Gastroesophageal sphincter (tissue), 3 donors: Measurements from ENCODE around the gene TSPAN19.

Experiments used
- EP300 ChIP-seq: sonication (generic); formaldehyde crosslinking; IDR thresholded peaks from one replicate; pipeline ENCODE4 v1.6.1; 2017; ENCODE audit warnings: antibody characterized with exemption, mild to moderate bottlenecking
- POLR2A ChIP-seq, 2 donors: fragments of 450-650 bp; IDR thresholded peaks; one replicate each; pipeline ENCODE4 v1.6.1; 2017; ENCODE audit warnings: antibody characterized with exemption in 2 of 2, mild to moderate bottlenecking in 2 of 2, moderate library complexity in 1 of 2
- POLR2AphosphoS5 ChIP-seq: sonication (generic); formaldehyde crosslinking; IDR thresholded peaks from one replicate; pipeline ENCODE4 v1.6.1; 2017; ENCODE audit warnings: antibody characterized with exemption
- TF ChIP-seq, protein P1 (sequence below), 4 experiments: fragments of 200-600 bp in 2 of 4; fragments of 450-650 bp in 2 of 4; sonication (generic) in 1 of 4; IDR thresholded peaks; one replicate each; pipeline ENCODE4 v1.5.1; 2017 to 2019; ENCODE audit warnings: antibody characterized with exemption in 4 of 4, mild to moderate bottlenecking in 2 of 4, moderate library complexity in 2 of 4

DNA sequence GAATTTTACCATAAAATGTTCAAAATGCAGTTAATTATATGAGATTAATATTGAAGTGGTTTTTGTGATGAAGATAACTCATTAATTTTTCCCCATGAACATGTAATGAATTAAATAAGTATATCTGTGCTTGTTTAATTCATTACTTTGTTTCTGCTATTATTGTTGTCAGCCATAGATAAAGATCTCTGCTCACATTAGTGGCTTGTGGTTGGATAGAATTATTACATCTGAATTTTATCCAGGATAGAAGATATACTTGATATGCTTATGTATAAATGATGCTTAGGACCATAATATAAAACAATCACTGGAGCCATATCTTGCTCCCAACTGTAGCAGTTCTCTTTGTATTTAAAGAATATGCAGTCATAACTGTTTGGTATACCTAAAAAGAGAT, 18.5 kb downstream of the TSPAN19 start:
- TF ChIP-seq, protein P1, sequence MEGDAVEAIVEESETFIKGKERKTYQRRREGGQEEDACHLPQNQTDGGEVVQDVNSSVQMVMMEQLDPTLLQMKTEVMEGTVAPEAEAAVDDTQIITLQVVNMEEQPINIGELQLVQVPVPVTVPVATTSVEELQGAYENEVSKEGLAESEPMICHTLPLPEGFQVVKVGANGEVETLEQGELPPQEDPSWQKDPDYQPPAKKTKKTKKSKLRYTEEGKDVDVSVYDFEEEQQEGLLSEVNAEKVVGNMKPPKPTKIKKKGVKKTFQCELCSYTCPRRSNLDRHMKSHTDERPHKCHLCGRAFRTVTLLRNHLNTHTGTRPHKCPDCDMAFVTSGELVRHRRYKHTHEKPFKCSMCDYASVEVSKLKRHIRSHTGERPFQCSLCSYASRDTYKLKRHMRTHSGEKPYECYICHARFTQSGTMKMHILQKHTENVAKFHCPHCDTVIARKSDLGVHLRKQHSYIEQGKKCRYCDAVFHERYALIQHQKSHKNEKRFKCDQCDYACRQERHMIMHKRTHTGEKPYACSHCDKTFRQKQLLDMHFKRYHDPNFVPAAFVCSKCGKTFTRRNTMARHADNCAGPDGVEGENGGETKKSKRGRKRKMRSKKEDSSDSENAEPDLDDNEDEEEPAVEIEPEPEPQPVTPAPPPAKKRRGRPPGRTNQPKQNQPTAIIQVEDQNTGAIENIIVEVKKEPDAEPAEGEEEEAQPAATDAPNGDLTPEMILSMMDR (IDR thresholded peaks at IDR 0.05): no peak
- TF ChIP-seq EP300: no peak
- TF ChIP-seq POLR2A (IDR thresholded peaks at IDR 0.05): no peak
- TF ChIP-seq POLR2AphosphoS5: no peak
